NOMO-1 treated with dmso at 0.1 percent for 144 hours (cell line): ENCODE measurements around the gene HERC4.
"Not testable (repeated sequence)": the region's sequence is repeated elsewhere in the genome, so short reads cannot be mapped to it uniquely, and the experiment has no call there.

Experiments
- DNase-seq: peaks from one replicate; lab custom pipeline; 2025; ENCODE audit not compliant: unreplicated experiment; lab: John Stamatoyannopoulos, UW

The HERC4 gene

DNA sequence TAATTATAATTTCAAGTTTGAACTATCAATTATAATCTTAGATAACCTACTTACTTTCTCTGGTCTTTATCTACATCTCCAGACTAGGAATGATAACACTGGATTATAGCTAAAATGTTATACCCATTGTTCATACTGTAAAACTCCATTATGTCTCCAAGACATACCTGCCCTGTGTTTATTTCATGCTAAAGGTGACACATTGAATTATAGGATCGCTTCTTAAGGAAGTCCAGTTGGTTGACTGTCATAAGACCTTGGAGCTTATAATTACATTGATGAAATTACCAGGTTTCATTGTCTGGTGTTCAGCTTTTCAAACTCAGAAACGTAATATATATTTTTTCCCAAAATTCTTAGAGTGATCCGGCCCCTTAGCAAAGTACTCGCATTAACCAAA is 15.5 kb upstream of the HERC4 start:
- no peak for DNase-seq

DNA sequence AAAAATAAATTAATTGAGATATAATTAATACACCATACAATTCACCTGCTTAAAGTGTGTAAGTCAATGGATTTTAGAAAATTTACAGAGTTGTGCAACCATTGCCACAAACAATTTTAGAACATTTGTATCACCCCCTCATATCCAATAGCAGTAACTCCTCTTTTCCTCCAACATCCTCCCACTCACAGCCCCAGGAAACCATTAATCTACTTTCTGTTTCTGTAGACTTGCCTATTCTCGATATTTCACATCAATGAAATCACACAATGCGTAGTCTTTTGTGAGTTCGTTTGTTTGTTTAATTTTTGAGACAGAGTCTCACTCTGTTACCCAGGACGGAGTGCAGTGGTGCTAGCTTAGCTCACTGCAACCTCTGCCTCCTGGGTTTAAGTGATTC is 13.7 kb upstream of the HERC4 start:
- no peak for DNase-seq

DNA sequence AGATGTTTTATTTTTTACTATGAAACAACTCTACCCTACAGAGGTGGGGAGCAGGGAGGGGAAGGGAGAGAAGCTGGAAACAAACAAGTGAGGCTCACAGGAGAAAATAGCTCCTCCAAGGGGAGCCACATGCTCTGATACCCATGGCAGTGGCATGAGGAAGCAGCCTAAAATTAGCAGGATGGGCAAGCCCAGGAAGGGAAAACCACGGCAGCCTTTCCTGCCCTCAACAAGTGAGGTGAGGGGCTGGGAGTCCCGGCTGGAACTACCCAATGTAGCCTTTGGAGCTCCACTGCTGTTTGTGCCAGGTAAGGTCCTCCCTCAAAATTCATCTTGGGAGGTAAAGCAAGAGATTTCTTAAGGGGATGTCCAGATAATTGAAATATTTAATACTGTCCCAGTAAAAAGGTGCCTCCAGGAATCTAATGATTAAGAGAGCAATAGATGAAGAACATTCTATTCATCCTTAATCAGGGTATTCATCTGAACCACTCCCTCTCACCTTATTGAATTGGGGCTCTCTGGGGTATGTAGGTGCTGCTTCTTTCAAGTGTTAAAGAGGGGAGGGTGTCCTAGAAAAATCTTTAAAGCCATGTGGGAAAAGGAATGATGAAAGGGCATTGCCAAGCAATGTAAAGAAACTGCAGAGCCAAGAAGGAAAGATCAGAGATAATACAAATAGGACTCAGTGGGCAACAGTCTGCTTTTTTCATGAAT is 12.8 kb upstream of the HERC4 start:
- no peak for DNase-seq

DNA sequence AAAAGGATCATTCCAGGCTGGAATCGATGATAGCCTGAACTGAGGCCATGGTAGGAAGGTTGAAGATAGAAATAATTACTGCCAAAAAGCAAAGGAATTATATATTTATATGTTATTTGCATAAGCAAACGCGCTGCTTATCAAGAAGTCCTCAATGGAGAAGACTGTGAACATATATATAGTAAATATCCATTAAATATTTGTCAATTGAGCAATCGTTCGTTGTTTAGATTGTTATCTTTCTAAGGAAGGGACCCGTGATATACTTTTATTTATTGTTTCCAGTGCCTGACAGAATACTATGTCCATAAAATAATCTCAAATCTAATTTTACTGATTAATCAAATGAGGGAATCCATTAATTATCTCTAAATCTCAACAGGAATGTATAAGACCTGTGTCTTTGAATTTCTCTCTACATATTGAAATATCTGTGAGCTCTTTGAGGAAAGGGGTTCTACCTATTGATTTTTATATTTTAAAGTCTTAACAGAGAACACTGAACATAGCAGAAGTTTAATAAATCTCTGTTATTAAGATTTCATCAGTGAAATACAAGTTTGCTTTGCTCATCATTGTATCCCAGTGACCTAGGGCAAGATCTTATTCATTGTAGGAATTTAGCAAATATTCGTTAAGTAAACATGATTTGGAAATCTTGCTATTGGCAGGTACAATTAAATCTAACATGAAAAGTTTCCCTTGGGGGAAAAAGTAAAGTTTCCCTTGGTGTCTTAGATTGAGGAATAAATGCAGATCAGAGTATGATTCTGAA is 12.0 kb upstream of the HERC4 start:
- no peak for DNase-seq

DNA sequence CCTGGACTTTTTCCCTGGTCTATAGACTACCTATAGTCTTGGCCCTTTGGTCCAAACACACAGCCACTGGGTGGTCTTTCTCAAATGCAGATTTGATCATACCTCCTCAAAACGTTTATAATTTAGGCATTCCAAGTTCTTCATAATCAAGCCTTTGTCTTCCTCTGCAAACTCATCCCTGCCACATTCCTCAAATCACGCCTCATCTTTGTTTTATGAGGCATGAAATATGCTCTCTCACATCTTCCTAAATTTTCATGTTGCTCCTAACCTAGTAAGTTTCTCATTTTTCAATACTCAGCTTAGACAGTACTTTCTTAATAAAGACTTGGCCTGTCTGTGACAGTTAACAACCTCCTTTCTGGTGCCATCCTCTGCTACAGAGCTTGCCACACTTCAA is 10.9 kb upstream of the HERC4 start:
- no peak for DNase-seq

DNA sequence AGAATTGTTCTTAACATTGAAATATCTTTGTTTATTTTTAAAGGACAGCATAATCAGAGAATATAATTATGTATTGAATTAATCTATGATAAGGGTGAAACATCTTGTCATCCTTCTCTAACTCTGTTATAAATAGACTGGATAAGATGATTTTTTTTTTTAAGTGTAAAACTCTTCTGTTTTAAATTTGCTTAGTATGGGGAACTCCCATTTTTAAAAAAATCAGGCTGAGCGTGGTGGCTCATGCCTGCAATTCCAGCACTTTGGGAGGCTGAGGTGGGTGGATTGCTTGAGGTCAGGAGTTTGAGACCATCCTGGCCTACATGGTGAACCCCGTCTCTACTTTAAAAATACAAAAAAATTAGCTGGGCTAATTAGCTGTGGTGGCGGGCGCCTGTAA is 9.4 kb upstream of the HERC4 start:
- DNase-seq: no peak

DNA sequence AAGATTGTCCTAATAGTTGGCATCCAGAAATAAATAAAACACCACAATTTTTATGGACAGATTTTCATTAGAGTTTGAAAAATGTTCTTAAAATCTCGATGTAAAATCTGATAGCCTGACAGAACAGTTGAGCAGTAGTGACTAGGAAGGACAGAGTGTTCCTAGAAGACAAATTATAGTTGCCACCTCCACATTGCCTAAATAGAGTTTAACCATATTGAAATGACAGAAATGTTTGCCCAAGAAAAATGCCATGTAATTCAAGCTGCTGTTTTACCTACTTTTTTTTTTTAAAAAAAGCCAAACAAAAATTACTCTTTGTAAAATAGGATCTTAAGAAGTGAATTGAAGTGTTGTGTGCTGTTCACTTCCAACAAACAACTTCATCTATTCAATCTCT is 8.9 kb upstream of the HERC4 start:
- DNase-seq: no peak

DNA sequence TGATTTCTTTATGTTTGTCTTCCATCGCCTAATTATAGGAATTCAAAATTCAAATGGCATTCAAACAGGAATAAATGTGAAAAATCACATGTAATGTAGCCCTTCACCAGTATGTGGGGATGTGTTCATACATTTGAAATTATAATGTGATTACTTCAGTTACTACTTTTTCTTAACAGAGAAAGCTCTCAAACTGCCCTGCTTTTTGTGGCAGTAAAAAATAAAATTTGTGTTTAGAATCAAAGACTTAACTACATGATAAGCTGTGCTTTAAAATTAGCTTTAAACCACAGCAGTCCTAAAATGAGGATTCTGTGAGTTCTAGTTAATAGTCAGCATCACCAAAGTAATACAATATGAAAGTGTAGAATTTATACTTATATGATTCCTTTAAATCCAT is 7.8 kb upstream of the HERC4 start:
- no peak for DNase-seq

DNA sequence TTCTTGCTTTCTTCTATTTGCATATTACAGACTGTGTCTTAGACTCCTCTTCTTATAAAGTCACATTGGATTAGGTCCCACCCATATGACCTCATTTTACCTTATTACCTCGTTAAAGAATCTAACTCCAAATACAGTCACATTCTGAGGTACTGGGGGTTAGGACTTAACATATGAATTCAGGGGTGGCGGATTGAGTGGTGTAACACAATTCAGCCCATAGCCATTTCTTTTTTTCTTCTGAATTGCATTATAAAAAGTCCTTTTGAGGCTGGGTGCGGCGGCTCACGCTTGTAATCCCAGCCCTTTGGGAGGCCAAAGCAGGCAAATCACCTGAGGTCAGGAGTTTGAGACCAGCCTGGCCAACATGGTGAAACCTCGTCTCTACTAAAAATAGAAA is 6.8 kb upstream of the HERC4 start:
- no peak for DNase-seq

DNA sequence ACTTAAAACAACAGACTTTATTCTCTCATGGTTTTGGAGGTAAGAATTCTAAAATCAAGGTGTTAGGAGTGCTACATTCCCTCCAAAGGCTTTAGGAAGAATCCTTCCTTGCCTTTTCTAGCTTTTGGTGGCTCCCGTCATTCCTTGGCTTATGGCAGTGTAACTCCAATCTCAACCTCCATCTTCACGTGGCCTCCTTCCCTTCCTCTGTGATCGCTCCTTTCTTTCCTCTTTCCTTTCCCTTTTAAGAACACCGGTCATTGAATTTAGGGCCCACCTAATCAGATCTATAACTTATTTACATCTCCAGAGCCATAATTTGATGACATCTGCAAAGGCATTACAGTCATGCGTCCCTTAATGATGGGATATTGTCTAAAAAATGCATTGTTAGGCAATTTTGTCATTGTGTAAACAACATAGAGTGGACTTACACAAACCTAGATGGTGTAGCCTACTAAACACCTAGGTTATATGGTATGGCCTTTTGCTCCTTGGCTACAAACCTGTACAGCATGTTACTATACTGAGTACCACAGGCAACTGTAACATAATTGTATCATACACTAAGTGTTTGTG is 5.9 kb upstream of the HERC4 start:
- no peak for DNase-seq

DNA sequence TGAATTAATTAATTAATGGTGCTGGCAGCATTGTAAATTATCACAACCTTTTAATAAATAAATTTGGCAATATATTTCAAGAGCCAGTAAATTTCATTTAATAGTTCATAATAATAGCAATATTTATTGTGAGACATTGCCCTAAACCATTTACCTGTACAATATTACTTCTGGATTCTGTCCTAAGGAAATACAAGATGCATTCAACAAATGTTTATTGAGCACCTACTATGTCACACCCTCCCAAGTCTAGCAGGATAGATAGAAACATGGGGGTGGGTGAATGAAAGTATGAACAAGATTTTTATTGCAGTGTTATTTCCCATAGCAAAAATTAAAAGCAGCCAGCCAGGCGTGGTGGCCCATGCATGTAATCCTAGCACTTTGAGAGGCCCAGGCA is 4.4 kb upstream of the HERC4 start:
- DNase-seq: no peak

DNA sequence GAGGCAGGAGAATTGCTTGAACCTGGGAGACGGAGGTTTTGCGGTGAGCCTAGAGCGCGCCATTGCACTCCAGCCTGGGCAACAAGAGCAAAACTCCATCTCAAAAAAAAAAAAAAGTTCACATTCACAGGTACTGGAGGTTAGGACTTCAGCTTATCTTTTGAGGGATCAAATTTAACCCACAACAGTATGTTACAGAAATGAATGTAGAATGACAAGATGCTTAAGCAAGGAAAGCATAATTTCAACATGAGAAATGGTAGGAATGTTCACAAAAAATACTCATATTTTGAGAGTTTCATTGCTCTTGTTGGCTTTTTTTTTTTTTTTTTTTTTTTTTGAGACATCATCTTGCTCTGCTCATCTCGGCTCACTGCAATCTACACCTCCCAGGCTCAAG is 1.9 kb upstream of the HERC4 start:
- DNase-seq: no peak

DNA sequence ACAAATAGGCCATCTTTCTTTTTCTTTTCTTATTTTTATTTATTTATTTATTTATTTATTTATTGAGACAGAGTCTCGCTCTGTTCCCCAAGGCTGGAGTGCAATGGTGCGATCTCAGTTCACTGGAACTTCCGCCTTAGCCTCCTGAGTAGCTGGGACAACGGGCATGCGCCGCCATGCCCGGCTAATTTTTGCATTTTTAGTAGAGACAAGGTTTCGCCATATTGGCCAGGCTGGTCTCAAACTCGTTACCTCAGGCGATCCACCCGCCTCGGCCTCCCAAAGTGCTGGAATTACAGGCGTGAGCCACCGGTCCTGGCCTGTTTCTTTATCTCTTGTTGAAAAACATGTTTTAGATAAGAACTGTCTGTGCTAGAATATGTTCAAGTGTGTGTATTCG is 998 bp upstream of the HERC4 start:
- DNase-seq: not testable (repeated sequence)

DNA sequence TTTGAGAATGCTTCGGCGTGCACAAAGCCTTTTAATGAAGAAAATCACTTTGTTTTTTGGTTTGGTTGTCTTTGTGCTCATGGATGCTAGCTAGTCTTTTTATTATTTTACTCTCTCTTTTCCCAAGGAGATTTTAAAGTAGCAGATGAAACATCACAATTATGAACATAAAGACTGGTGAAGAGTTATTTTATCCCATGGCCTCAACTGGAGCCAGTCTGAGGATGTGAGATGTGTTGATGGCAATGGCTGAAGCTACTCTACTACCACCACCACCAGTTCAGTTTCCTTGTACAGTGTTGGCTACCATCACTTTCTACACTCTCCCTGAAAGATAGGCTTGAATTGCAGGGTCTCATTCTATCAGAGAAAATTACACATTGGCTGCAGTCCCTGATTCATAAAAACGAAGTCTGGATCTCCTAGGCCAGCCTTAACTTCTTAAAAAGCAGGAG is 494 bp upstream of the HERC4 start:
- no peak for DNase-seq

DNA sequence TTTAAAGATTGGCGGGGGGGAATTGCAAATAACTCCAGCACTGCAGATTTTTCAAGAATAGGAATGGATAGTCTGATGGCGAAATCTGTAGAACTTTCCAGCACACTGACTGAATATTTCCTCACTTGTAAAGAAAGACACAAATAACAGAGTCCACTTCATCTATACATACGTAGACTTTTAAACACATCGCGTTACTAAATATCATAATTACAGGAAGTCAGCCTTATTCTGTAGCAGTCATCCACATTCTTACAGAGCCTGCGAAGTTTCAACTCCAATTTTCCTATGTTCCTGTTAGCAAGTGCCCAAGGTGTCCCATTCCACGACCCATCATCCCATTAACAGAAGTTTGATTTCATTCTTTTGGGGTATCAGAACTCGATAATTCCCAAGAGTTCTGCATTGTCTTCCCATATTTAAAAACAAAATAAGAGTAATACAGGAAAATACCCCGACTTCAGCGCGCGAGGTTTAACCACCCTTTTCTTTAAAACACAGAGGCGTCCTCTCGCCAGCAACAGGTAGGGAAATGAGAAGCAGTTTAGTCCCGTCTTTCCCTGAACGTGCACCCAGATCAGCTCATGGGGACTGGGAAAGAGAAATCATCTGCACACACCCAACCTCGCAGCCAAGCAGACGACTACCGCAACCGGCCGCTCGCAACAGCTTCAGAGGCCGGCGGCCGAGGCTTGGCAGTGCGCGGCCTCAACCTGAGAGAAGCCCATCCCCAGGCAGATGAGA is 880 bp downstream of the HERC4 start:
- peak; percentile 12 for DNase-seq

DNA sequence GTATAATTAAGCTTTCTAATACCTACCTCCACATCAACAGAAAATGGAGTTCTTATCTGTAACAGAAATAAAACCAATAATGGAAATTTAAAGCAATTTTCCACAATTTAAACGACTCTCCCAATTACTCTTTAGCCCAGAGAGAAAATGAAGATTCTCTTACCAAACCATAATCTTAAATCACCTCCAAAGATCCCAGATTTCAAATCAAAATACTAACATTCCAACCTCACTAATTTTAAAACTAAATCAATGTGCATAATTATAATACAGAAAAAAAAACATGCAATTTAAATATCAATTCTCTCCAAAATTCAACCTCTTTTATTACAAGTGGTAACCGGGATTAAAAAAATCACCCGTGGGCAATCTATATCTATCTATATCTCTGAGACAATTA is 1.5 kb downstream of the HERC4 start:
- no peak for DNase-seq

DNA sequence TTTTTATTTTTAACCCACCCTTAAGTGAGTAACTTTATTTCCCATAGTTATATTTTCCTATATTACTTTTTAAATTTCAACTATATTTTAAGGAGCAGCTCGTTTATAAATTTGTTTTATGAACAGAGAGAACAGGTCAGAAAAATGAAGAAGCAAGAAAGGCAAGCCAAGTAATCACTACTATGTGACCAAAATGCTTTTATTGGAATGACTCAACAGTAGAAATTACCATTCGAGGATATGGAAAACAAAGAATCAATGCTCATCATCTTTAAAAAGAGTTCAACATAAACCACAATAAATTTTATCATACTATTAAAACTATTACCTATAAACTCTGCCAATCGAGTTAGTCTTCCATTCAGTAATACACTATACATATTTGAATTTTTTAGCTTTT is 7.6 kb downstream of the HERC4 start:
- no peak for DNase-seq

DNA sequence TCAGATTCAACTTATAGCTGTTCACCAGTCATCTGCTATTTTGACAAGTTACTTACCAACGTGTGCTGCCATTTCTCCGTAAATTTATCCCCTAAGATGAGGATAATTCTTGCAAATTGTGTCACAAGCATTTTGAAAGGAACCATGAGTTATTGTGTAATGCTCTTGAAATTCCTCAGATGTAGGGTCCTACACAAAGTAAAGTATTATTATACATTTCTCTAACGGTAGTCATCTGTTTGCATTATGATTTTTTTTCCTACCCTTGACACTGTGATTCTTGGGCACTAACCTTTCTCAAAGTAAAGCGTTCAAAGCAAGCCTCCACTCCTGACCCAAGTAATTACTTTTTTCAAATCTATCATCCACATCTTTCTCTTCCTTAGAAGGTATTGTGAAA is 8.1 kb downstream of the HERC4 start:
- no peak for DNase-seq

DNA sequence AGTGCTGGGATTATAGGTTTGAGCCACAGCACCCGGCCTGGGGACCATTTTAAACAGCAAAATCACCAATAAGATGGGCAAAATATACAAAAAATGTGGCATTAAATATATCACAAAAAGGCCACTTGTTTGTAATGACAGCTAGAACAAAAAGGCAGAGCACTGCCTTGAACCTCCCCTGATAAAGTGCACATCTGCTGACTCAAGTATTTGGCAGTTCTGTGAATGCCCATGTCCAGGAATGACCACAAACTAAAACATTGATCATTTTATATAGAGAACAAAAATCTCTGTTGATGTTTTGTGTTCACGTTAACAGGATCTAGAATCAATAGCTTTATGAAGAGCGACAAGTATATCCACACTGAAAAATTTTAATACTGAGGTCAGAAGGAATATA is 21.5 kb downstream of the HERC4 start:
- DNase-seq: no peak

DNA sequence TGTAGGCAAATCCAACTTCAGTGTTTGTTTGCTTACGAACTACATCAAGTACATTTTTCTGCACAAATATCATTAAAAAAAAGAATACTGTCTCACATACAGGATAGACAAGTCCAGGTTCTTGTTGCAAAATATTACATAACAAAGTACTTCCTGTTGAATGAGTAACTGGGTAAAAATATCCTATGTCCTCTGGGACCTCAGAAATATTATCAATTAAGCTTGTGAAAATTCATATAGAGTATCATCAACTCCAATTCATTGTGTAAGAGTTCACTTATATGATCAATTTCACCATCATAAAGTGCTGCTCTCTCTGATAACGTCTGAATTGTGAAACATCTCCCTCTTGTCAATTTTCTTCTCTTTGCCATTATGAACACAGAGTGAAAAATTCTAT is 22.6 kb downstream of the HERC4 start:
- DNase-seq: peak; percentile 31

DNA sequence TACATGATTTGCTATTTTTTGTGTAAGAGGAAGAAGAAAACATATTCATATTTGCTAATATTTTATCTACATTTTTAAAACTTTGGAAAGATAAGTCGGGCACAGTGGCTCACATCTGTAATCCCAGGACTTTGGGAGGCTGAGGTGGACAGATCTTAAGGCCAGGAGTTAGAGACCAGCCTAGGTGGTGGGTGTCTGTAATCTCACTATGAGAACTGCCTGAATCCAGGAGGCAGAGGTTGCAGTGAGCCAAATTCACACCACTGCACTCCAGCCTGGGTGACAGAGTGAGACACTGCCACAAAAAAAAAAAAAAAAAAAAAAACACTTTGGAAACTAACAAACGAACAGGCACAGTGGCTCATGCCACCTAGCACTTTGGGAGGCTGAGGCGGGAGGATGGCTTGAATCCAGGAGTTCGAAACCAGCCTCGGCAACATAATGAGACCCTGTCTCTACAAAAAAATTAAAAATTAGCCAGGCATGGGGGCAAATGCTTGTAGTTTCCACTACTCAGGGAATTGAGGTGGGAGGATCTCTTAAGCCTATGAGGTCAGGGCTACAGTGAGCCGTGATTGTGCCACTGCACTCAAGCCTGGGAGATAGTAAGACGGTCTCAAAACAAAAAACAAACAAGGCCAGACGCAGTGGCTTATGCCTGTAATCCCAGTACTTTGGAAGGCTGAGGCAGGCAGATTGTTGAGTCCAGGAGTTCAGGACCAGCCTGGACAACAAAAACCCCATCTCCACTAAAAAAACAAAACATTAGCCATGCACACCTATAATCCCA is 25.6 kb downstream of the HERC4 start:
- DNase-seq: no peak
